Effector memory CD4-positive, alpha-beta T cell (primary cell): Measurements from ENCODE around the gene KIF26B.

ENCODE experiments used
- DNase-seq, 3 donors: peaks; one replicate each; pipeline ENCODE4 v3.0.0-alpha.2; 2020
- H3K27ac ChIP-seq: 2 replicates; pipeline ENCODE4 v1.7.0; 2013; ENCODE audit warnings: mild to moderate bottlenecking, low read length, moderate library complexity; ENCODE audit not compliant: insufficient read depth, poor library complexity, severe bottlenecking
- H3K27me3 ChIP-seq: replicated peaks from 2 replicates; pipeline ENCODE4 v1.7.0; 2013; ENCODE audit warnings: mild to moderate bottlenecking, low read length; ENCODE audit not compliant: insufficient read depth, control insufficient read depth, poor library complexity, severe bottlenecking
- H3K36me3 ChIP-seq: 2 replicates; pipeline ENCODE4 v1.7.0; 2013; ENCODE audit warnings: mild to moderate bottlenecking, low read length, moderate library complexity; ENCODE audit not compliant: control insufficient read depth, insufficient read depth
- H3K4me1 ChIP-seq: 2 replicates; pipeline ENCODE4 v1.7.0; 2013; ENCODE audit warnings: low read length, mild to moderate bottlenecking; ENCODE audit not compliant: control insufficient read depth, insufficient read depth, poor library complexity, severe bottlenecking
- H3K4me3 ChIP-seq: 2 replicates; pipeline ENCODE4 v1.7.0; 2013; ENCODE audit warnings: low read length, low read depth, mild to moderate bottlenecking; ENCODE audit not compliant: insufficient read depth, poor library complexity, severe bottlenecking
- H3K9me3 ChIP-seq: 2 replicates; pipeline ENCODE4 v1.7.0; 2013; ENCODE audit warnings: mild to moderate bottlenecking, low read length, moderate library complexity; ENCODE audit not compliant: control insufficient read depth

KIF26B gene

DNA sequence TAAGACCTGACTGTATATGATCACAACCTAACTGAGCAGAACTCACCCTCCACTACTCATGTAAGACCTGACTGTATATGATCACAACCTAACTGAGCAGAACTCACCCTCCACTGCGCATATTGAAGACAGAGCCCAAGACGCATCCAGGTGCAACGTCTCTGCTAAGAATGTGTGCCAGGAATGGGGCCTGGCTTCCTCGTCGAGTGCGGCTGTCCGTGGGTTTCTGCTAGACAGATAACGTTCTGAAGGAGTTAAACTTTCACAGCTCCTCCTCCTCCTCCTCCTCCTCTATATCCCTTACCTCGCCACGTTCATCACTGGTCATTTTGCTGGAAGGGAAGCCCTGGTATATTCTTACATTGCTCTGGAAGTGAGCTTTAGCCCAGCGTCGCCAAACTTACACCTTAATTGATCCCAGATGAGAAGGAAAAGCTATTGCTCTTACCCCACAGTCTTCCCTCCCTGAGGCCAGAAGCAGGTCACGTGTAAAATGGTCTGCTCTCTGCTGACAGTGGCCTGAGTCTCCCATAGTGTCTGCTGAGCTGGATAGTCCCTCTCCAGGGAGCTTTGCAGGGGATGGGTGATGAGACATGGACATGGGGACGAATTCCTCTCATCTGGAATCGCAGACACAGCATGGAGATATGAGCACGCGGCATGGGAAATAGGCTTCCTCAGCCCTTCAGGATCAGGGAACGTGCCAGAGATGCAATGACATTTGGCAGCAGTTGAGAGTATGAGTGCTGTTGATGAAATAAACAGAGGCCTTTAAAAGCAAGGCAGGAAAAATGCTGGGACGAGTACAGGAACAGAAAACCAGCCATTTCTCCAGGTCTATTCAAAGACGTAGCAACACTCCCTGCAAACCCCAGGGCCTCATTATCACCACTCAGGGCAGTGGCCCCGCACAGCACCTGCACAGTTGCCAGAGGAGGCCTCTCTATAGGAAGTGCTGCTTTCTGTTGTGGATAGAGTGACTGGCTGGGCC, 528.1 kb downstream of the KIF26B start:
- Histone ChIP-seq H3K9me3 (no peaks in the 10 kb centered on the region), H3K4me1 (no peaks in the 10 kb centered on the region), H3K4me3 (no peak overlapping the region), H3K27ac (no peak overlapping the region), H3K27me3 (no peaks in the 10 kb centered on the region), H3K36me3 (no peaks in the 10 kb centered on the region)
- no peak for DNase-seq

DNA sequence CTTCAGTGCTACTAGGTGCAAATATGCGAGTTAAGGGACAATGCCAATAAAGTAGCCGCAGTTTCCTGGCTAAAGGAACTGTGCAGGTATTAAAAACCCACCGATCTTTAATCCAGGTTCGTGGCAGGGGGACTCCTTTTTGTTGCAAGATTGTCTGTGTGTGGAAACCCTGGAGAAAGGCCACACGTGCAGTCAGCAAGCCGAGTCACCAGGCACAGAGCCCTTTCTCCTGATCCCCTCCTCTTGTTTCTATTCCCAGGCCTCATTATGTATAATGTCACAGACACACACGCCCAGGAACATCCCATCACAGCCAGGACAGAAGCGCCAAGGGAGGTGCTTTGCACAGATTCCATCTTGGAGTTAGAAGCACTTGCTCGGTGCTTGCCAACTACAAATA, 528.9 kb downstream of the KIF26B start:
- no peak overlapping the region for H3K4me3 ChIP-seq
- H3K9me3 ChIP-seq: no peaks in the 10 kb centered on the region
- no peaks in the 10 kb centered on the region for H3K4me1 ChIP-seq
- no peak for DNase-seq
- H3K27ac ChIP-seq: no peak overlapping the region
- H3K36me3 ChIP-seq: no peaks in the 10 kb centered on the region
- H3K27me3 ChIP-seq: no peaks in the 10 kb centered on the region

GRCh38 chr1:245684166-245684565, 529.4 kb downstream of the KIF26B start:
- Histone ChIP-seq H3K9me3 (no peaks in the 10 kb centered on the region), H3K4me3 (no peak overlapping the region), H3K4me1 (no peaks in the 10 kb centered on the region), H3K36me3 (no peaks in the 10 kb centered on the region), H3K27ac (no peak overlapping the region), H3K27me3 (no peaks in the 10 kb centered on the region)
- DNase-seq: no peak

- DNase-seq: no peak
- no peaks in the 10 kb centered on the region for H3K27me3 ChIP-seq
- H3K36me3 ChIP-seq: no peaks in the 10 kb centered on the region
- H3K4me1 ChIP-seq: no peaks in the 10 kb centered on the region
- no peak overlapping the region for H3K4me3 ChIP-seq
- H3K9me3 ChIP-seq: no peaks in the 10 kb centered on the region
- H3K27ac ChIP-seq: no peak overlapping the region
Measured at GRCh38 chr1:245684571-245684970, 529.8 kb downstream of the KIF26B start.

GRCh38 chr1:245685111-245685810, 530.5 kb downstream of the KIF26B start:
- Histone ChIP-seq H3K36me3 (no peaks in the 10 kb centered on the region), H3K27ac (no peak overlapping the region)
- DNase-seq: no peak

GRCh38 chr1:245686006-245686405, 531.2 kb downstream of the KIF26B start:
- no peaks in the 10 kb centered on the region for H3K9me3 ChIP-seq
- no peak overlapping the region for H3K27ac ChIP-seq
- H3K4me1 ChIP-seq: no peaks in the 10 kb centered on the region
- no peaks in the 10 kb centered on the region for H3K27me3 ChIP-seq
- H3K4me3 ChIP-seq: no peak overlapping the region
- H3K36me3 ChIP-seq: no peaks in the 10 kb centered on the region
- no peak for DNase-seq

More at GRCh38 chr1:245685111-245685810, 530.5 kb downstream of the KIF26B start:
- H3K9me3 ChIP-seq: no peaks in the 10 kb centered on the region
- no peaks in the 10 kb centered on the region for H3K27me3 ChIP-seq
- no peak overlapping the region for H3K4me3 ChIP-seq
- no peaks in the 10 kb centered on the region for H3K4me1 ChIP-seq

GRCh38 chr1:245686446-245687030, 531.8 kb downstream of the KIF26B start:
- no peak overlapping the region for H3K4me3 ChIP-seq

DNA sequence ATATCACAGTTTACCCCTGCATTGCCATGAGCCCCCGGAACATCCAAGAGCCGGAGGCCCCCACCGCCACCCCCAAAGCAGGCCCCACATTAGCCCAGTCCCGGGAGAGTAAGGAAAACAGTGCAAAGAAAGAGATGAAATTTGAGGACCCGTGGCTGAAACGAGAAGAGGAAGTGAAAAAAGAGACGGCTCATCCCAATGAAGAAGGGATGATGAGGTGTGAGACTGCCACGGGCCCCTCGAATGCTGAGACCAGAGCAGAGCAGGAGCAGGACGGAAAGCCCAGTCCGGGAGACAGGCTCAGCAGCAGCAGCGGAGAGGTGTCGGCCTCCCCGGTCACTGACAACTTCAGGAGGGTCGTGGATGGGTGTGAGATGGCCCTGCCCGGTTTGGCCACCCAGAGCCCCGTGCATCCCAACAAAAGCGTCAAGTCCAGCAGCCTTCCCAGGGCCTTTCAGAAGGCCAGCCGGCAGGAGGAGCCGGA, 532.4 kb downstream of the KIF26B start:
- Histone ChIP-seq H3K36me3 (no peaks in the 10 kb centered on the region), H3K4me3 (no peak overlapping the region), H3K27me3 (no peaks in the 10 kb centered on the region), H3K27ac (no peak overlapping the region), H3K4me1 (no peaks in the 10 kb centered on the region), H3K9me3 (no peaks in the 10 kb centered on the region)
- no peak for DNase-seq

More at GRCh38 chr1:245686446-245687030, 531.8 kb downstream of the KIF26B start:
- Histone ChIP-seq H3K4me1 (no peaks in the 10 kb centered on the region), H3K9me3 (no peaks in the 10 kb centered on the region), H3K27ac (no peak overlapping the region), H3K27me3 (no peaks in the 10 kb centered on the region), H3K36me3 (no peaks in the 10 kb centered on the region)
- DNase-seq: no peak

GRCh38 chr1:245687636-245688535, 533.1 kb downstream of the KIF26B start:
- no peak overlapping the region for H3K4me3 ChIP-seq
- no peaks in the 10 kb centered on the region for H3K4me1 ChIP-seq
- no peaks in the 10 kb centered on the region for H3K27me3 ChIP-seq
- no peak for DNase-seq
- no peaks in the 10 kb centered on the region for H3K36me3 ChIP-seq
- H3K9me3 ChIP-seq: no peaks in the 10 kb centered on the region
- H3K27ac ChIP-seq: no peak overlapping the region
